Transverse colon (tissue), 4 donors: Measurements from ENCODE around the gene SOX2. TPM values are rescaled to one million over a fixed set of nuclear protein-coding genes. Genes with fewer than 3 reads are reported as not detected.

ENCODE experiments used
- DNase-seq: peaks from one replicate; pipeline ENCODE4 v3.0.0-alpha.2; 2019
- H3K27ac ChIP-seq, 4 donors: fragments of 200-600 bp; sonication (generic); 2 replicates each; pipeline ENCODE4 v1.5.1; 2016 to 2018; ENCODE audit warnings: inconsistent platforms in 4 of 4
- H3K27me3 ChIP-seq: fragments of 200-600 bp; sonication (generic); 2 replicates; pipeline ENCODE4 v1.5.1; 2017; ENCODE audit warnings: inconsistent platforms
- H3K36me3 ChIP-seq, 4 donors: fragments of 200-600 bp; sonication (generic); 2 replicates each; pipeline ENCODE4 v1.5.1; 2017 to 2019; ENCODE audit warnings: inconsistent platforms in 4 of 4
- H3K4me1 ChIP-seq, 4 donors: fragments of 200-600 bp; sonication (generic); 2 replicates each; pipeline ENCODE4 v1.5.1; 2017 to 2020; ENCODE audit warnings: inconsistent platforms in 4 of 4
- H3K4me3 ChIP-seq, 4 donors: fragments of 200-600 bp; sonication (generic); 1 replicate in 1 of 4; 2 replicates in 3 of 4; pipeline versions ENCODE4 v1.5.1 to v1.6.1; 2017 to 2019; ENCODE audit warnings: inconsistent platforms in 4 of 4
- H3K9me3 ChIP-seq, 2 donors: fragments of 200-600 bp; sonication (generic); 2 replicates each; pipeline ENCODE4 v1.5.1; 2017 to 2019; ENCODE audit warnings: inconsistent platforms in 2 of 2
- EP300 ChIP-seq: sonication (generic); formaldehyde crosslinking; IDR thresholded peaks from one replicate; pipeline ENCODE4 v1.6.1; 2017; ENCODE audit warnings: antibody characterized with exemption, low read depth
- POLR2A ChIP-seq: fragments of 450-650 bp; IDR thresholded peaks from one replicate; pipeline ENCODE4 v1.6.1; 2016; ENCODE audit warnings: antibody characterized with exemption, mild to moderate bottlenecking, moderate library complexity
- POLR2AphosphoS5 ChIP-seq, 3 donors: sonication (generic); formaldehyde crosslinking; IDR thresholded peaks; one replicate each; pipeline ENCODE4 v1.6.1; 2016; ENCODE audit warnings: antibody characterized with exemption in 3 of 3
- WGBS, 2 donors: methylation state at CpG; one replicate each; pipeline ENCODE4 v1.1.5; 2018; ENCODE audit warnings: low coverage in 1 of 2; 5-methylcytosine and 5-hydroxymethylcytosine counted together
- in situ Hi-C, 4 donors: fragments of 200-750 bp; cut with MboI; loops; one replicate each; pipeline versions ENCODE4 v1.15.0 to v1.15.1; 2017; ENCODE audit warnings: low sequenced_read_pairs in 3 of 4, low pct_ligation_motif_present in 1 of 4, low pct_unique_long_range_greater_than_20kb in 1 of 4
- intact Hi-C: fragments of 100-400 bp; cut with DNase I; formaldehyde crosslinking; loops from one replicate; pipeline ENCODE4 v1.15.1; 2023; ENCODE audit warnings: low total_unique reads
- total RNA-seq, 4 donors: library from RNA; depleted of rRNA; stranded (reverse); fragments of >200 nt; gene quantifications; one replicate each; pipeline ENCODE4 v1.1.0, GENCODE V29; 2016
- TF ChIP-seq, protein P1 (sequence below), 5 experiments: fragments of 200-600 bp in 3 of 5; fragments of 450-650 bp in 2 of 5; sonication (generic) in 3 of 5; IDR thresholded peaks; 1 replicate in 2 of 5; 2 replicates in 3 of 5; pipeline ENCODE4 v1.5.1; 2016 to 2017; ENCODE audit warnings: antibody characterized with exemption in 5 of 5, inconsistent platforms in 3 of 5, mild to moderate bottlenecking in 2 of 5, moderate library complexity in 1 of 5

Gene SOX2
- total RNA-seq, 4 donors from 2014 or later: 0.60 to 3.2 (median 0.82) TPM; not detected in 1

DNA sequence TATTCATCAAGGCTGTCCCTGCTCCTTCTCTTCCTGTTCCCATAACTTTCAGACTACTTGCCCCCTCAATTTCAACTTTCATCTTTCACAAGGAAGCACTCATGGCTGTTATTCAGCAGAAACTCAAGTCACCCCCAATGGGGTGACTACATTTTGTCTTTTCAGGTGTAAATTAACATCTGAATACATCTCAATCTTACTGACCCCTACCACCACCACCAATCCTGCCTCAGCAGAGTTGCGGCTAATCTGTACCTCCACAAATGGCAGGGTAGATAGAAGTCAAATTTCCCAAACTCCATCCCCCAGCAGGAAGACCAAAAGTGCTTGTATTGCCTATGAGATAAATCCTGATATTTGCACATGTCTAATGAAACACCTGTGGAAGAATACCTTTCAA, 19.2 kb downstream of the SOX2 start:
- DNase-seq: no peak
- in situ Hi-C loops (no loop called here), intact Hi-C loops (no loop called here)
- H3K4me1 ChIP-seq: peaks cover 0 to 22% (median 12%) of the 10 kb centered on the region in 4 donors
- H3K27ac ChIP-seq: no peak overlapping the region
- H3K4me3 ChIP-seq: no peak overlapping the region
- no peaks in the 10 kb centered on the region for H3K9me3 ChIP-seq
- 81% methylated on average over 1 of the region's 1 CpG; no CpG with 5 or more reads in 1 of the 2 donors for WGBS, 2 donors
- peaks cover 67% of the 10 kb centered on the region for H3K27me3 ChIP-seq
- TF ChIP-seq EP300 (no peak), POLR2AphosphoS5 (IDR thresholded peaks at IDR 0.05) (no peak), POLR2A (no peak)
- TF ChIP-seq, protein P1, sequence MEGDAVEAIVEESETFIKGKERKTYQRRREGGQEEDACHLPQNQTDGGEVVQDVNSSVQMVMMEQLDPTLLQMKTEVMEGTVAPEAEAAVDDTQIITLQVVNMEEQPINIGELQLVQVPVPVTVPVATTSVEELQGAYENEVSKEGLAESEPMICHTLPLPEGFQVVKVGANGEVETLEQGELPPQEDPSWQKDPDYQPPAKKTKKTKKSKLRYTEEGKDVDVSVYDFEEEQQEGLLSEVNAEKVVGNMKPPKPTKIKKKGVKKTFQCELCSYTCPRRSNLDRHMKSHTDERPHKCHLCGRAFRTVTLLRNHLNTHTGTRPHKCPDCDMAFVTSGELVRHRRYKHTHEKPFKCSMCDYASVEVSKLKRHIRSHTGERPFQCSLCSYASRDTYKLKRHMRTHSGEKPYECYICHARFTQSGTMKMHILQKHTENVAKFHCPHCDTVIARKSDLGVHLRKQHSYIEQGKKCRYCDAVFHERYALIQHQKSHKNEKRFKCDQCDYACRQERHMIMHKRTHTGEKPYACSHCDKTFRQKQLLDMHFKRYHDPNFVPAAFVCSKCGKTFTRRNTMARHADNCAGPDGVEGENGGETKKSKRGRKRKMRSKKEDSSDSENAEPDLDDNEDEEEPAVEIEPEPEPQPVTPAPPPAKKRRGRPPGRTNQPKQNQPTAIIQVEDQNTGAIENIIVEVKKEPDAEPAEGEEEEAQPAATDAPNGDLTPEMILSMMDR (IDR thresholded peaks at IDR 0.05): no peak
- no peaks in the 10 kb centered on the region for H3K36me3 ChIP-seq

DNA sequence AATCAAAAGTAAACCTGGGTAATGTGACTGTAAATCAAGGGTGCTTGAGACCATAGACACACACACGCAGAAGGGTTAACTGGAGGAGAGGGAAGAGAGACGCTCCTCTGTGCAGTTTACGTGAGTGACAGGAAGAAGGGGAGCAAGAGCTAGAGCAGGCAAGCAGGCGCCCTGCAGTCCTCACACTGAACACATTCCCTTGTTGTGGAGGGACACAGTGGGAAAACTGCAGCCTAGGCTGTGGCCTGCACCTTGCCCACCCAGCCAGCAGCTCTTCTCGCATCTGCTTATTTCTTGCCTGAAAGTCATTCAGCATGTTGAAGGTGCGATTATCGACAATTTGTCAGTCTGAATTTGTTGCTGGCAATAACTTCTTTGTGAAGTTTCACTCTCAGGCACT, 24.2 kb downstream of the SOX2 start:
- TF ChIP-seq POLR2A (no peak), EP300 (no peak), POLR2AphosphoS5 (IDR thresholded peaks at IDR 0.05) (no peak)
- TF ChIP-seq, protein P1 (IDR thresholded peaks at IDR 0.05): no peak
- H3K9me3 ChIP-seq: no peaks in the 10 kb centered on the region
- in situ Hi-C loops (no loop called here), intact Hi-C loops (no loop called here)
- peaks cover 18% of the 10 kb centered on the region for H3K27me3 ChIP-seq
- 66 to 82% methylated on average over 7 of the region's 7 CpGs for WGBS, 2 donors
- no peak for DNase-seq
- no peaks in the 10 kb centered on the region for H3K36me3 ChIP-seq
- no peak overlapping the region for H3K27ac ChIP-seq
- no peak overlapping the region for H3K4me3 ChIP-seq
- no peaks in the 10 kb centered on the region for H3K4me1 ChIP-seq

DNA sequence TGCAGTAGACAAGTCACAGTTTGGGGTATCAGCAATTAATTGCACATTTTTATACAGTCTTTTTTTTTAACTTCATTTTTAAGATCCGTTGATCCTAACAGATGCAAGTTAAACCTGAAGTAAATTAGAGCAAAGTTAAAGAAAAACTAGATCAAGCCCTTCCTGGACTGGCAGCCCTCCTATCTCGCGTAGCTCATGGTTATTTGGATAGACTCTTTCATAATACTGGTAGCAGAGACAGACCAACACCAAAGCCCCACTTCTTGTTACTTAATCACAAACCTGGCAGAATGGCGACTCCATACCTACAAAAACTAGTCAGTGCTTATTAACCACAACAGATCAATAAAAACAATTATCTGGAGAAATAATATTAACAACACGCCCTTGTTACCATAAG, 26.8 kb downstream of the SOX2 start:
- no peaks in the 10 kb centered on the region for H3K4me1 ChIP-seq
- 69 to 84% methylated on average over 5 of the region's 5 CpGs for WGBS, 2 donors
- H3K9me3 ChIP-seq: no peaks in the 10 kb centered on the region
- H3K27me3 ChIP-seq: peaks cover 21% of the 10 kb centered on the region
- H3K27ac ChIP-seq: no peak overlapping the region
- TF ChIP-seq, protein P1 (IDR thresholded peaks at IDR 0.05): no peak
- TF ChIP-seq EP300 (no peak), POLR2AphosphoS5 (IDR thresholded peaks at IDR 0.05) (no peak), POLR2A (no peak)
- in situ Hi-C loops: no loop called here
- no peaks in the 10 kb centered on the region for H3K36me3 ChIP-seq
- intact Hi-C loops: no loop called here
- no peak overlapping the region for H3K4me3 ChIP-seq
- DNase-seq: no peak

DNA sequence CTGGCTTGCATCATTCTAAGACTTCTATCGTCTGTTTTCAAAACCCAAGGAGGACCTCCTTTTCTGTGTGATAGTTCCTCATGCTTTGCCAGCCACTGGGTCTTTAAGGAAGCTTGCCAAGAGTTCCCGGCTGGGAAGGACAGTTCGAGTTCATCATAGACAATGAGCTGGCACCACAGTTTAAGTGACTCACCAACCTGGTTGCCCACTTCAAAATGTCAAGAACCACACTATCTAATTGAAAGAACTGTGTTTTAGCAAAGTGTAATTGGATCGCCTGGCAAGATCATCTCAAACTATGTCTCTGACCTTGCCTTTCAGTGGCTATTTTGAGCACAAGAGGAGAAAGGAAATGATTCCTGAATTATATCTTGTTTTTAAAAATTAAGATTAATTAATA, 27.9 kb downstream of the SOX2 start:
- intact Hi-C loops: no loop called here
- in situ Hi-C loops: no loop called here
- H3K36me3 ChIP-seq: no peaks in the 10 kb centered on the region
- H3K9me3 ChIP-seq: no peaks in the 10 kb centered on the region
- H3K27me3 ChIP-seq: peaks cover 22% of the 10 kb centered on the region
- WGBS, 2 donors: 70 to 78% methylated on average over 2 to 4 of the region's 4 CpGs
- DNase-seq: no peak
- no peak for TF ChIP-seq EP300
- TF ChIP-seq POLR2AphosphoS5 (IDR thresholded peaks at IDR 0.05): no peak
- no peak for TF ChIP-seq POLR2A
- no peaks in the 10 kb centered on the region for H3K4me1 ChIP-seq
- H3K4me3 ChIP-seq: no peak overlapping the region
- H3K27ac ChIP-seq: no peak overlapping the region

DNA sequence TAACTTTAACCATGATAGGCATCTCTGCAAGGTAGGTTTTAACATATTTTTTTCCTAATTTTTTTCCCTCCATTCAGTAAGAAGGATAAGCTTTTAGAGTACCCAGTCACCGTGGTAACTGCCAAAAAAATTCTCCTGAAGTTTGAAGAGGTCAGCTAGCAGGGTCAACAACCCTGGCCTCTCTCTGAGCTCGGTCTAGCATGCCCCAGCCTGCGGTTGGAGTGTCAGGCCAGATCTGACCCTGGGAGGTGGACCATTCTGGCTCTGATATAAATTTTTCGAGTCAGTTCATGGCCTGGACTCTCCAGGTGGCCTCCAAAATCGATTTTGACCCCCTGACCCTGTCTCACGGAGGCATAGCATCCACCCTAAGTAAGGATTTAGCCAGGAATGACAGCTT, 29.7 kb downstream of the SOX2 start:
- no peak overlapping the region for H3K4me3 ChIP-seq
- no peak for TF ChIP-seq POLR2A
- TF ChIP-seq, protein P1 (IDR thresholded peaks at IDR 0.05): no peak
- TF ChIP-seq POLR2AphosphoS5 (IDR thresholded peaks at IDR 0.05): no peak
- TF ChIP-seq EP300: no peak
- no peak for DNase-seq
- H3K36me3 ChIP-seq: no peaks in the 10 kb centered on the region
- in situ Hi-C loops (no loop called here), intact Hi-C loops (no loop called here)
- H3K4me1 ChIP-seq: no peaks in the 10 kb centered on the region
- H3K27me3 ChIP-seq: peaks cover 26% of the 10 kb centered on the region
- WGBS, 2 donors: 34% methylated on average over 6 of the region's 6 CpGs; no CpG with 5 or more reads in 1 of the 2 donors
- no peak overlapping the region for H3K27ac ChIP-seq
- no peaks in the 10 kb centered on the region for H3K9me3 ChIP-seq
